WERI-Rb-1 (cell line): Measurements from ENCODE around the gene RMI2.
A peak's percentile ranks its signal among the peaks of the same experiment; 100 is the strongest.

Experiments
- DNase-seq: peaks from one replicate; pipeline ENCODE4 v3.0.0-alpha.2; 2020
- H3K27ac ChIP-seq: fragments of 250-450 bp; sonication (Bioruptor Pico); 2 replicates; pipeline ENCODE4 v1.5.1; 2020; ENCODE audit warnings: mild to moderate bottlenecking, moderate library complexity
- H3K27me3 ChIP-seq: fragments of 250-450 bp; sonication (Bioruptor Pico); 2 replicates; pipeline ENCODE4 v1.5.1; 2021; ENCODE audit warnings: mild to moderate bottlenecking, low read depth, moderate library complexity; ENCODE audit not compliant: insufficient read depth, severe bottlenecking
- H3K36me3 ChIP-seq: fragments of 250-450 bp; sonication (Bioruptor Pico); 2 replicates; pipeline ENCODE4 v1.5.1; 2020; ENCODE audit warnings: mild to moderate bottlenecking, moderate library complexity
- H3K4me3 ChIP-seq: 2 replicates; pipeline ENCODE4 v1.5.1; 2011; ENCODE audit warnings: low read depth, mild to moderate bottlenecking, control low read depth, low read length
- H3K9me3 ChIP-seq: fragments of 250-450 bp; sonication (Bioruptor Pico); 2 replicates; pipeline ENCODE4 v1.5.1; 2021; ENCODE audit warnings: mild to moderate bottlenecking, moderate library complexity; ENCODE audit not compliant: severe bottlenecking
- TF ChIP-seq, protein P1 (sequence below): IDR thresholded peaks from 2 replicates; pipeline ENCODE4 v1.5.1; 2011; ENCODE audit warnings: low read depth, mild to moderate bottlenecking, control low read depth, inconsistent platforms, low read length

RMI2 gene

DNA sequence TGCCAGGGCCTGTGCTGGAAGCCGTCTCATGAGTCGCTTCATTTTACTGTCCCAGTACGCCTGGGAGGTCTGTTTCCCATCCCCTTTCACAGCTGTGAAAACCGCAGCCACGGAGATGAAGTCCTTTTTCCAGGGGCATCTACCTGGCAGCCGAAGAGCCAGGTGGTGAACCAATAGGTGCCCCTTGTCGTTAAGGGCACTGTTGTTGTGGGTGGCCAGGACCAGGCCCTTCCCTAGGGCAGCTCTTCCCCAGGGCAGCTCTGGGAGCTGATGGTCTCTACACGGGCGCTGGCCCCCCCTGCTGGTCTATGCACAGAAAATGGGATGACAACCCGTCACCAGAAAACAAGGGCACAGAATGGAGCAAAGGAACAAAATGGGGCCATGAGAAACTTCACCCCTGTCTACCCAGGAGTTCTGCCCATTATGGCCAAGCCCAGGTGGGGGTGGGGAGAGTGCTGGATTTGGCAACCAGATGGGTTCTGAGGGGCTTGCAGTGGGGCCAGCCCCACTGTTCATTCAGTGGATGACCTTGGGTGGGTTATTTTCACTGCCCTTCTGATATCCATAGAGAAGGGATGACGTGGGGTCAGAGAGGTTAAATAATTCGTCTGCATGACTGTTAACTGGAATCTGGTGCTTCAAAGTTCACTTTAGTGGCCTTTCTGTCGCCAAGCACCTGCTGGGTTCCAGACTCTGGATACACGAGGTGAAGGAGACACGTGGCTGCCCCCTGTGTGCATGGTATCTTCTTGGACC lies 11.5 kb downstream of the RMI2 start:
- H3K4me3 ChIP-seq: no peak overlapping the region
- DNase-seq: peak; percentile 76
- TF ChIP-seq, protein P1, sequence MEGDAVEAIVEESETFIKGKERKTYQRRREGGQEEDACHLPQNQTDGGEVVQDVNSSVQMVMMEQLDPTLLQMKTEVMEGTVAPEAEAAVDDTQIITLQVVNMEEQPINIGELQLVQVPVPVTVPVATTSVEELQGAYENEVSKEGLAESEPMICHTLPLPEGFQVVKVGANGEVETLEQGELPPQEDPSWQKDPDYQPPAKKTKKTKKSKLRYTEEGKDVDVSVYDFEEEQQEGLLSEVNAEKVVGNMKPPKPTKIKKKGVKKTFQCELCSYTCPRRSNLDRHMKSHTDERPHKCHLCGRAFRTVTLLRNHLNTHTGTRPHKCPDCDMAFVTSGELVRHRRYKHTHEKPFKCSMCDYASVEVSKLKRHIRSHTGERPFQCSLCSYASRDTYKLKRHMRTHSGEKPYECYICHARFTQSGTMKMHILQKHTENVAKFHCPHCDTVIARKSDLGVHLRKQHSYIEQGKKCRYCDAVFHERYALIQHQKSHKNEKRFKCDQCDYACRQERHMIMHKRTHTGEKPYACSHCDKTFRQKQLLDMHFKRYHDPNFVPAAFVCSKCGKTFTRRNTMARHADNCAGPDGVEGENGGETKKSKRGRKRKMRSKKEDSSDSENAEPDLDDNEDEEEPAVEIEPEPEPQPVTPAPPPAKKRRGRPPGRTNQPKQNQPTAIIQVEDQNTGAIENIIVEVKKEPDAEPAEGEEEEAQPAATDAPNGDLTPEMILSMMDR: peak; percentile 72
- H3K9me3 ChIP-seq: no peaks in the 10 kb centered on the region
- H3K36me3 ChIP-seq: peaks cover 6% of the 10 kb centered on the region; the same call in 1 of the 2 replicates
- H3K27me3 ChIP-seq: no peaks in the 10 kb centered on the region
- H3K27ac ChIP-seq: no peak overlapping the region

DNA sequence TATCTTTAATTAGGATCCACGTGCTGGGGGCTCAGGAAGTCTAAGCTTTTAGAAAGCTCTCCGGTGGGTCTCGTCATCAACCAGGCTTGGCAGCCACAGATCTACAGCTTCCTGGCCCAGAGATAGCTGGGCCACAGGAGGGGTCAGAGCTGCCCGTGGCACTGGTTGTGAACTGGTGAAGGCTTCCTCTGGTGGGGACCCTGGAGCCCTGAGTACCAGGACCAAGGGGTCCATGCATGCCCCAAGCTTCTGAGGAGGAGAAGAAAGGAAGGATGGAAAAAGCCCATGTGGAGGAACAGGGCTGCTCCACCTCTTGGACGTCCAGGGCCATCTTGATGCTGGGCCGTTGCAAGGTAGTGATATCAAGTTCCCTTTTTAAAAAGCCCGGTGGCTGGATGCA lies 13.3 kb downstream of the RMI2 start:
- TF ChIP-seq, protein P1: no peak
- Histone ChIP-seq H3K27me3 (no peaks in the 10 kb centered on the region), H3K4me3 (no peak overlapping the region), H3K9me3 (no peaks in the 10 kb centered on the region), H3K36me3 (no peaks in the 10 kb centered on the region), H3K27ac (no peak overlapping the region)
- DNase-seq: no peak

DNA sequence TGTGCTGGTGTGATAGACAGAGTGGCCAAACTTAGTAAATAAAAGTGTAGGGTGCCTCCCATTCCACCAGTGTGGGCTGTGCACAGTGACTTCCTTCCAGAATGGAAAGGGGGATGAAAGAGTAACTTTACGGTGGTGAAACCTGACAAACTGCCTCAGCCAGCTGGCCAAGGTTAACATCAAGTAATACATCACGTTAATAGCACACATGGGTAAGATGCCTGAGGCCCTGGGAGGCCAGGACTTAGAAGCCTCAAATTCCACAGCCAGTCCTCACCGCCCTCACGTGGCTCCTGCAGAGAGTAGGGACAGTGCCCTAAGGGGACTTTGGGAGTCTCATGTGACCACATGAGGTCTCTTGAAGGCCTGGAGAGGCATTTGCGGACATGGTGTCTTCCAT lies 14.1 kb downstream of the RMI2 start:
- Histone ChIP-seq H3K9me3 (no peaks in the 10 kb centered on the region), H3K36me3 (no peaks in the 10 kb centered on the region), H3K4me3 (no peak overlapping the region), H3K27me3 (no peaks in the 10 kb centered on the region), H3K27ac (no peak overlapping the region)
- TF ChIP-seq, protein P1: no peak
- DNase-seq: no peak

DNA sequence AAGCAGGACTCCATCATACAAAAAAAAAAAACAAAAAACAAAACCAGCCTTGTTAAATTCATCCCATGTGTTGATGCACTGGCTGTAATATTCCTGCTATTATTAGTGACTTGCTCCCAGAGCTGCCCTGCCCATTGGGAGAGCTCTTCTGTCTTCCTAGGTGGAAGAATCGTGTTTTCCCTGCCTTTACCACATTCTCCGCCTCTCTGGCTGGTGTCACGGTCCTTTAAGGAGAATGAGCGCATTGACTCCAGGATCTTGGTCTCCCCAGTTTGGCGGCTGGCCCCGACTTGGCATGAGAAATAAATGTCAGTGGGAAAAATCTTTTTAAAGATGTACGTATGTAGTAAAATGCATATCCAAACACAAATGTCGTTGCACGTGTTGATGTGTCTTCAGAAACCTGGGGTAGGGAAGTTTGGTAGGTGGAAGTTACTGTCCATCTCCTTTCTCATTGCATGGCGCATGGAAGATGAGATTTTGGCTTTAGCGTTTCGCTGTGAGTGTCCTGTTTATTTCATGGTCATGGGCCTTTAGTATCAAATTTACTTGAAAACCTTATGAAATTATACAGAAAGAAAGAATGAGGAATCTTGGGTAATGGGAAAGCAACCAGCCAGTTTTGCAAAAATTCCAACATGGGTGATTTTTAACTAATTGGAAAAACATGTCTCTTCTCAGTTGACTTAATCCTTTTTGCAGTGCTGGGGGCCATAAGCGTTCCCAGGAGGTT lies 15.5 kb downstream of the RMI2 start:
- TF ChIP-seq, protein P1: no peak
- H3K27me3 ChIP-seq: no peaks in the 10 kb centered on the region
- no peak for DNase-seq
- H3K27ac ChIP-seq: no peak overlapping the region
- no peaks in the 10 kb centered on the region for H3K9me3 ChIP-seq
- no peaks in the 10 kb centered on the region for H3K36me3 ChIP-seq
- no peak overlapping the region for H3K4me3 ChIP-seq

DNA sequence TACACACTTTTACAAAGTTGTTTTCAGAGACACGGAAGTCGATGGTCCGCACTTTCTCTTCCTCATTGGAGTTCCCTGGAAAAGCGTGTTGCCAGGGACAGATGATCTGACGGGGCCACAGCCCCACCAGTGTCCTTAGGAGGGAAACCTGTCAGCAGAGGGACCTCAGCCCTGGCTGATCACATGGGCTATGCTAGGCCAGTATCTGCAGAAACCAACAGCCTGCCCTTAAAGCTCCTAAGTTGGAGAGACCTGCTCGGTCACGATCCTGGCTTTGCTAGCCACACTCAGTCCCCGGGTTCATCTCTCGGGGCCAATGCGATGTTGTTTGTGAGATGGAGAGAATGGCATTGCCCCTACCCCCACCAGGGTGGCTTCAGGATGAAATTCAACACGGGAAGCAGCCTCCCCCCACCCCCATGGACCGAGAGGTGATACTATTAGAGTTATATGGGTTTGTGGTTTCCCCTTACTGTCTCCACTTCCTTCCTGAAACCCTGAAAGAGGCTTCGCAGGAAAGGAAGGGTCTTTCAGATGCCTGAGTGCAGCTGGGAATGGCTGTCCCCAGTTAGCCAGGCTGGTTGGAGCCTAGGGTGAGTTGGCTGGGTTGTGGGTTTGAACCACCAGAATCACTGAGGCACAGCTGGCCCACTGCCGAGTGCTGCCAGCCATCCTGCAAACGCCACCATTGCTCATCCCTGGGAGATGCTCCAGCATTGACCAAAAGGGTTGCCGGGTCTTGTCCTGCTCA lies 16.6 kb downstream of the RMI2 start:
- H3K36me3 ChIP-seq: no peaks in the 10 kb centered on the region
- H3K27ac ChIP-seq: no peak overlapping the region
- H3K9me3 ChIP-seq: no peaks in the 10 kb centered on the region
- TF ChIP-seq, protein P1: no peak
- H3K4me3 ChIP-seq: no peak overlapping the region
- DNase-seq: no peak
- no peaks in the 10 kb centered on the region for H3K27me3 ChIP-seq
